AG10803 (cell line): ENCODE data around the gene PINLYP.
A peak's percentile ranks its signal among the peaks of the same experiment; 100 is the strongest.

Source experiments
- DNase-seq: peaks from one replicate; pipeline ENCODE4 v3.0.0; 2010; ENCODE audit warnings: low read depth
- H3K4me3 ChIP-seq: 2 replicates; pipeline ENCODE4 v1.5.1; 2011; ENCODE audit warnings: mild to moderate bottlenecking, low read length, control low read depth
- CTCF ChIP-seq: conservative IDR thresholded peaks from 2 replicates; pipeline ENCODE4 v1.5.1; 2011; ENCODE audit warnings: mild to moderate bottlenecking, low read length, control low read depth, inconsistent platforms

PINLYP gene

GRCh38 chr19:43618921-43619261 lies 43.3 kb downstream of the PINLYP start:
- peak overlapping the region; percentile 93 for H3K4me3 ChIP-seq
- no peak for DNase-seq
- TF ChIP-seq CTCF: no peak

- TF ChIP-seq CTCF: no peak
- H3K4me3 ChIP-seq: peak within 1 kb of the TSS; percentile 93
- peak; percentile 86 for DNase-seq
Measured at GRCh38 chr19:43619262-43620060, 43.9 kb downstream of the PINLYP start, which contains the start of gene ZNF428. TSS of gene ZNF428 (minus strand) at chr19:43619629. CDS start at chr19:43614304, 5,325 bp downstream.

- DNase-seq: no peak
- peak overlapping the region; percentile 93 for H3K4me3 ChIP-seq
- TF ChIP-seq CTCF: no peak
Measured at GRCh38 chr19:43620061-43621001, 44.7 kb downstream of the PINLYP start.

GRCh38 chr19:43622070-43622469 lies 46.5 kb downstream of the PINLYP start:
- TF ChIP-seq CTCF: no peak
- no peak overlapping the region for H3K4me3 ChIP-seq
- DNase-seq: no peak

GRCh38 chr19:43622956-43623355 lies 47.4 kb downstream of the PINLYP start:
- no peak overlapping the region for H3K4me3 ChIP-seq
- TF ChIP-seq CTCF: no peak
- no peak for DNase-seq

- no peak for TF ChIP-seq CTCF
- DNase-seq: no peak
- H3K4me3 ChIP-seq: no peak overlapping the region
Measured at GRCh38 chr19:43623889-43624670, 48.5 kb downstream of the PINLYP start.
